ENCODE data around the gene C12orf43.

DNA sequence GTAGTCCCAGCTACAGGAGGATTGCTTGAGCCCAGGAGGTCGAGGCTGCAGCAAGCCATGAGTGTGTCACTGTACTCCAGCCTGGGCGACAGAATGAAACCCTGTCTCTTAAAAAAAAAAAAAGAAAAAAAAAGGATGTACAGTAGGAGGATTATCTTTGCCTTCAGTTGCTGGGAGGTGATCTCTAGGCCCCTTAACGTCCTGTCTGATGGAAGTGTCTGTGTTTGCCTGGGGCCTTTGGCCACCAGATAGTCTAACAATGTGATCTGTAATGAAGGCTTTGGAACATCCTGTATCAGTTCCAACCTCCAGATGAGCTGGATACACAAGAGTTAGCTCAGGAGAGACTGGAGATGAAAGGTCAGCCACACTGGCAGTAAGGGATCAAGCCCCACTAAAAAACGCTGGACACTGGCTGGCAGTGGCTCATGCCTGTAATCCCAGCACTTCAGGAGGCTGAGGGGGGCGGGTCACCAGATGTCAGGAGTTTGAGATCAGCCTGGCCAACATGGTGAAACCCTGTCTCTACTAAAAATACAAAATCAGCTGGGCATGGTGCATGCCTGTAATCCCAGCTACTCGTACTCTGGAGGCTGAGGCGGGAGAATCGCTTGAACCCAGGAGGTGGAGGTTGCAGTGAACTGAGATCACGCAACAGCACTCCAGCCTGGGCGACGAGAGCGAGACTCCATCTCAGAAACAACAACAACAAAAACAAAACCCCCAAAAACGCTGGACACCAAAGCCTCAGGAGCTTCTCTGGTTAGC is 57.0 kb downstream of the C12orf43 start:
- TF ChIP-seq POLR2A (IDR thresholded peaks at IDR 0.05), result no peak
- TF ChIP-seq, protein P1, sequence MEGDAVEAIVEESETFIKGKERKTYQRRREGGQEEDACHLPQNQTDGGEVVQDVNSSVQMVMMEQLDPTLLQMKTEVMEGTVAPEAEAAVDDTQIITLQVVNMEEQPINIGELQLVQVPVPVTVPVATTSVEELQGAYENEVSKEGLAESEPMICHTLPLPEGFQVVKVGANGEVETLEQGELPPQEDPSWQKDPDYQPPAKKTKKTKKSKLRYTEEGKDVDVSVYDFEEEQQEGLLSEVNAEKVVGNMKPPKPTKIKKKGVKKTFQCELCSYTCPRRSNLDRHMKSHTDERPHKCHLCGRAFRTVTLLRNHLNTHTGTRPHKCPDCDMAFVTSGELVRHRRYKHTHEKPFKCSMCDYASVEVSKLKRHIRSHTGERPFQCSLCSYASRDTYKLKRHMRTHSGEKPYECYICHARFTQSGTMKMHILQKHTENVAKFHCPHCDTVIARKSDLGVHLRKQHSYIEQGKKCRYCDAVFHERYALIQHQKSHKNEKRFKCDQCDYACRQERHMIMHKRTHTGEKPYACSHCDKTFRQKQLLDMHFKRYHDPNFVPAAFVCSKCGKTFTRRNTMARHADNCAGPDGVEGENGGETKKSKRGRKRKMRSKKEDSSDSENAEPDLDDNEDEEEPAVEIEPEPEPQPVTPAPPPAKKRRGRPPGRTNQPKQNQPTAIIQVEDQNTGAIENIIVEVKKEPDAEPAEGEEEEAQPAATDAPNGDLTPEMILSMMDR (IDR thresholded peaks at IDR 0.05), result no peak

All from upper lobe of left lung (tissue), 4 donors.